Activated CD4-positive, alpha-beta T cell treated with anti-CD3 and anti-CD28 coated beads for 36 hours (primary cell): ENCODE data around the gene EMC9. TPM values are rescaled to one million over a fixed set of nuclear protein-coding genes. Genes with fewer than 3 reads are reported as not detected.

Source experiments
- ATAC-seq: fragments of 200-7000 bp; cut with Tn5 transposase; one replicate; pipeline ENCODE4 v1.10.0; 2021; ENCODE audit warnings: mild to moderate bottlenecking, moderate library complexity
- CTCF ChIA-PET: fragments of 350-600 bp; sonication (Branson Sonifier 250); formaldehyde crosslinking; loops from one replicate; lab custom pipeline; 2021; ENCODE audit warnings: antibody characterized with exemption; lab: Charles Lee
- POLR2A ChIA-PET: fragments of 350-600 bp; sonication (Branson Sonifier 250); formaldehyde crosslinking; loops from one replicate; lab custom pipeline; 2021; ENCODE audit warnings: antibody characterized with exemption, inconsistent platforms; lab: Charles Lee
- DNase-seq: peaks from one replicate; pipeline ENCODE4 v3.0.0-alpha.2; 2020
- H3K27ac Mint-ChIP-seq: one replicate; pipeline ENCODE4 v1.8.0; 2021; ENCODE audit warnings: mixed read lengths
- H3K27me3 Mint-ChIP-seq: one replicate; pipeline ENCODE4 v1.8.0; 2021; ENCODE audit warnings: mixed read lengths
- H3K36me3 Mint-ChIP-seq: one replicate; pipeline ENCODE4 v1.8.0; 2021; ENCODE audit warnings: low read depth, mixed read lengths
- H3K4me1 Mint-ChIP-seq: one replicate; pipeline ENCODE4 v1.8.0; 2021; ENCODE audit warnings: mixed read lengths
- H3K4me3 Mint-ChIP-seq: one replicate; pipeline ENCODE4 v1.8.0; 2021; ENCODE audit warnings: mild to moderate bottlenecking, moderate library complexity, mixed read lengths
- H3K9me3 Mint-ChIP-seq: one replicate; pipeline ENCODE4 v1.8.0; 2021; ENCODE audit warnings: low read depth, mixed read lengths
- intact Hi-C, 2 experiments: fragments of 100-400 bp; cut with DNase I in 1 of 2; cut with micrococcal nuclease in 1 of 2; formaldehyde crosslinking; loops; one replicate each; pipeline versions ENCODE4 v1.14.2 to v1.15.1; 2022 to 2024; cut with DNase I, micrococcal nuclease
- total RNA-seq, 2 experiments: library from RNA; stranded (reverse); gene quantifications; one replicate each; pipeline ENCODE4 v1.2.3, GENCODE V29; 2021

The EMC9 gene
- total RNA-seq, 2 experiments from 2014 or later = 36.9 to 46.7 TPM

DNA sequence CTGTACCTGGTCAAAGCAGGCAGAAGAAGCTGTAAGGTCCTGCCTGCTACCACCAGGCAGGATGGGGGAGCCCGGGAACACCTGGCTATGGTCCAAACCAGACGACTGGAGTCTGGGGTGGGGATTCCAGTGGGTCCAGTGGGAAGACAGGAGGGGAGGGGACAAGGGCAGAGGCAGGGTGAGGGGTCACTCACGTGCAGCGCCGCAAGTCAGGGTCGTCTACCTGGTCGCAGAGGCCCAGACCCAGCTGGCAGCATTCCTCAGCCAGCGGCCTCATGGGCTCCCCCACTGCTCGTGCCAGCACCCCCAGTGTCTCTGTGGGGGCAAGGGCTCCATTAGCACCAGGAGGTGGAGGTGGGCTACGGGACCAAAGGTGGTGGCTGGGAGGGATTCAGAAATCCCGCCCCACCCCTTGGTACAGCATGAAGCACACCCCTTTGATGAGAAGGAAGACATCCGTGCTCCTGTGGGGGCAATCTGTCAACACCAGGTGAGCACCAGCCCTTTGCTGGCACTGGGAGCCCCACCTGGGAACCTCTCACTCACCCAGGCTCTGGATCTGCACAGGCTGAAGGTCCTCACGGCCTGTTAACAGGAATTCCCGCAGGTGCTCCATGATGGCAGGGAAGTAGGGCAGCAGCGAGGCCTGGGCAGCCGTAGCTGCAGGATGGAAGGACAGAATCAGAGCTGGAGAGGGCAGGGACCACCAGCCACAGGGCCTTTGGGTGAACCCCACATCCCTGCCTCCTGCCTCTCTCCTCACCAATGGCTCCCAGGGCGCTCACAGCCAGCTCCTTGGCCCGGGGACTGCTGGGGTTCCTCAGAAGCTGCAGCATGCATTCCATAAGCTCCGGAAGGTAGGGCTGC is 42.9 kb upstream of the EMC9 start:
- peaks cover 22% of the 10 kb centered on the region for H3K4me1 Mint-ChIP-seq
- H3K9me3 Mint-ChIP-seq = no peaks in the 10 kb centered on the region
- H3K36me3 Mint-ChIP-seq = peaks cover 36% of the 10 kb centered on the region
- H3K27me3 Mint-ChIP-seq = no peaks in the 10 kb centered on the region
- H3K27ac Mint-ChIP-seq = no peak overlapping the region
- H3K4me3 Mint-ChIP-seq = no peak overlapping the region
- ATAC-seq (no peak), DNase-seq (no peak)
- CTCF ChIA-PET = interaction anchor here (0.6 to 2.5 kb wide), 4 partner anchors 23 to 618 kb away, joined by 3 to 7 read pairs (median 4); partner anchors contain the start of genes CIDEB and IRF9
- intact Hi-C loops = no loop called here
- POLR2A ChIA-PET = interaction anchor here (0.6 kb wide), 2 partner anchors 28 to 46 kb away, joined by 3 to 8 read pairs; no protein-coding TSS in a partner anchor

DNA sequence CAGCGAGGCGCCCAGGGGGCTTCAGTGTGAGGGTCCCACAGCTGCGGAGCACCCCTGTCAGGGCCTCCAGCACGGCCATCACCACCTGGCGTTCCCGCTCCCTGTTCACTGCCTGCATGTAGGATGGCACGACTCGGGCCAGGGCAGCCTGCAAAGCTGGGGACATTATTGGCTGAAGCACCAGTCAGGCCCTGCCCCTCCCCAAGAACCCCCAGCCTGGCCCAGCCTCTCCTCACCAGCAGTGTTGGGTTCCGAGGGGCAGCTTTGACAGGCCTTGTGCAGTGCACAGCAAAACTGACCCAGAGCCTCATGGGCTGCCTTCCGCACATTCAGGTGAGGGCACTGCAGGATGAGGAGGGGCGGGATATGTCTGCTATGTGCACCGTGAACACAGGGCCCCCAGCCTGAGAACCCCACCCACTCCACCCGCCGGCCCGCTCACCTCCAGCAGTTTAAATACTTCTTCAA is 41.7 kb upstream of the EMC9 start:
- intact Hi-C loops = no loop called here
- ATAC-seq (no peak), DNase-seq (no peak)
- CTCF ChIA-PET = interaction anchor here (0.6 to 1.4 kb wide), 3 partner anchors 94 to 126 kb away, joined by 3 to 6 read pairs (median 6); partner anchors contain the start of genes CIDEB and LTB4R2
- Mint-ChIP-seq H3K27me3 (no peaks in the 10 kb centered on the region), H3K36me3 (peaks cover 42% of the 10 kb centered on the region), H3K27ac (no peak overlapping the region), H3K4me1 (peaks cover 14% of the 10 kb centered on the region), H3K4me3 (no peak overlapping the region), H3K9me3 (no peaks in the 10 kb centered on the region)
- POLR2A ChIA-PET = no interaction called here

DNA sequence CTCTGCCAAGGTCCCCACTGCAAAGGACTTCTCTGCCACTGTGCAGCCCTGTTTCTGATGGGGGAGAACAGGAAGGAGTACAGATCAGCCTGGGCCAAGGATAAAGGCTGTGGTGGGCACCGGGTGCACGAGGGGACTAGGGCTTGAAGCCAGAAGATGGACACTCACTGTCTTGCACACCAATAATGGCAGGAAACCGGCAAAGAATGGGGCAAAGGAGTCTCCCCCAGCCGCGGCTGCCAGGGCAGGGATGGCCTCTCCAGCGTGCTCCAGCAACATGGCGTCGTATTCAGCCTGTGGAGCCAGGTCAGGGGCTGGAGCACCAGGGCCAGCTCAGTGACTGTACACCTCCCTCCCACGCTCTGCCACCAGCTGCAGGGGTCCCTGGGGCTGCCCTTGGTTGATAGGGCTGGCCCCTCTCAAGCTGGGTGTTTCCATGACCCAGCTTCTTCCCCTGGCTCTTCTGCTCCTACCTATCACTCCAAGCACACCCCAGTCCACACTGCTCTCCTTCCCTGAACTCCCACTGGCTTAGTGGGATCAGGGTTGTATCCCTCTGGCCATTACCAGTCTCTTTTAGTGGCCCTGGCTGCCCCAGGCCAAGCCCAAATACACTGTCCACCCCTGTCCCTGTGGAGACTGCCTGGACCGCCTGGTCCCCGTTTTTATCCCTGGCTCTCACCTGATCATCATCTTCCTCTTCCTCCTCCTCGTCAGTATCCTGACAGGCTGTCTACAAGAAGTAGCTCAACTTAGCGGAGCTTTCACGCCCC is 40.9 kb upstream of the EMC9 start:
- Mint-ChIP-seq H3K9me3 (no peaks in the 10 kb centered on the region), H3K27ac (peak overlapping the region; percentile 42), H3K4me1 (peaks cover 8% of the 10 kb centered on the region), H3K27me3 (no peaks in the 10 kb centered on the region), H3K36me3 (peaks cover 44% of the 10 kb centered on the region), H3K4me3 (no peak overlapping the region)
- CTCF ChIA-PET = interaction anchor here (0.6 to 1.3 kb wide), 2 partner anchors 93 to 127 kb away, joined by 6 read pairs; partner anchors contain the start of gene LTB4R2
- POLR2A ChIA-PET = interaction anchor here (0.6 to 1.9 kb wide), 2 partner anchors 17 to 231 kb away, joined by 3 to 6 read pairs; no protein-coding TSS in a partner anchor
- intact Hi-C loops = no loop called here
- ATAC-seq (no peak), DNase-seq (no peak)

DNA sequence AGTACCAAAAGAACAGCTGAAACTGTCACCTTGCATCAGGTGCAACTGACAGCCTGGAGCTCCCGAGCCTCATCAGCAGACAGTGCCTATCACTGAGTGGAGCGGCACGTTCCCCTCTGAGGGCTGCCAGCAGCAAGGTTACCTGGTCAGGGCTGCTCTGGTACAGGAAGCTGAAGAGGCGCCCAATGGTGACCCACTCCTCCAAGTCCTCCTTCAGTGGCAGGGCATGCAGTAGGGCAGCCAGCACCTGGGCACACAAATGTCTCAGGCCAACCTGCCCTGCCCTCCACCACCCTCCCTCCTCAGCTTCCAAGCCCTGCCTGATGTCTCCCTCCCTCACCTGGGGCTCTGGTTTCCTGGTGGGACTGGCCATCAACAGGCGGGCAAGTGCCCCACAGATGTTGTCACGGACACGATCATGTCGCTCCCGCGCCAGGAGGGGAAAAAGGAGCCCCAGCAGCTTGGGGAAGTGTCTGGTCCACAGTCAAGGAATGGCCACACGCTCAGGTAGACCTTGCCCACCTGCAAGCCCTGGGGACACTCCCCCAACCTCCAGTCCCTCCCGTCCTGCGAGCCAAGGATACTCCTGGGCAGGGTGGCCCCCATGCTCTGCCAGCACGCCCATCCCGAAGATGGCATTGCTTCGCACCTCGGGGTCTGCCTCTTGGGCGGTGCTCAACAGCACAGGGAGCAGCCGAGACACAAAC is 40.1 kb upstream of the EMC9 start:
- H3K9me3 Mint-ChIP-seq = no peaks in the 10 kb centered on the region
- no peak overlapping the region for H3K27ac Mint-ChIP-seq
- intact Hi-C loops = no loop called here
- ATAC-seq (no peak), DNase-seq (no peak)
- H3K27me3 Mint-ChIP-seq = no peaks in the 10 kb centered on the region
- peaks cover 45% of the 10 kb centered on the region for H3K36me3 Mint-ChIP-seq
- peaks cover 3% of the 10 kb centered on the region for H3K4me1 Mint-ChIP-seq
- H3K4me3 Mint-ChIP-seq = no peak overlapping the region
- ChIA-PET CTCF (interaction anchor here (1.2 to 1.3 kb wide), 2 partner anchors 115 to 128 kb away, joined by 4 to 6 read pairs; partner anchors contain the start of gene LTB4R2), POLR2A (interaction anchor here (0.6 to 1.9 kb wide), 2 partner anchors 16 to 232 kb away, joined by 3 to 6 read pairs; no protein-coding TSS in a partner anchor)

DNA sequence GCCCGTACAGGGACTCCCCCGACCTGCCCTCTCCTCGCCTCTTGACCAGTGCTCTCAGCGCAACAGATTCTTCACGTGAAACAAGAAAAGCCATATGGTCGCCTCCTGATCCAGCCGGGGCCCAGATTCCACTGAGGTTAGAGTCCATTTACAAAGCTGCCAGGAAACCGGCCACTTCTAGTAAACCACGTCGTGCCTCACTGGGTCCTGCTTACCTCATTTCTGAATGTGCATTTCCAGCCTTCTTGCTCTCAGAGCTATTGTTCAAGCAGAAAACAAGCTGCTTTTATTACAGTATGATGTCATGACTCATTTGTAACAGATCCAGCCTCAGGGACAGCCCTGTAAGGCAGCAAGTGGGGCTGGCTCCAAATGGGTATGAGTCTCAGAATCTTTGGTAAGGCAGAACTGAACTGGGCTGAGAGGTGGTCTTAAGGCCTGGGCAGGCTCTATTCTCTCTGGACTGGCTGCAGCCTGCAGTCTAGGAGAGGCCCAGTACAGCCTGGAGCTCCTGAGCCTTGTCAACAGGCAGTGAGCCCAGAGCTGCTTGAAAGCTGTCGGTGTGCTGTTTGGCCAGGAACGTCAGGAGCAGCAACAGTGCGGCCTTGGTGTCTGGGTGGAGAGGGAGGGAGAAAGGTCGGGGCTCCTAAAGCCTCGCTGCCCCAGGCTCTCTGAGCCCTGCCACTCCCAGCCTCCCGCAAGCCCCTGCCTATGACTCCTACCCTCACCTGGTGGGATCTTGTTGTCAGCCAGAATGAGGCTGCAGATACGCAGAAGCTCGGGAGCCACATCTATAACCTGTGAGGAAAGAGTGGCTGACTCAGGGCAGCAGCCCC is 38.8 kb upstream of the EMC9 start:
- intact Hi-C loops = no loop called here
- ChIA-PET POLR2A (interaction anchor here (2.8 kb wide), 1 partner anchor 11 kb away, joined by 12 read pairs; no protein-coding TSS in a partner anchor), CTCF (interaction anchor here (0.5 to 1.3 kb wide), 5 partner anchors 19 to 116 kb away, joined by 3 to 6 read pairs (median 4); partner anchors contain the start of genes IRF9 and TINF2)
- H3K36me3 Mint-ChIP-seq = peaks cover 37% of the 10 kb centered on the region
- peak; percentile 37 for ATAC-seq
- no peaks in the 10 kb centered on the region for H3K9me3 Mint-ChIP-seq
- no peaks in the 10 kb centered on the region for H3K27me3 Mint-ChIP-seq
- no peak overlapping the region for H3K4me3 Mint-ChIP-seq
- no peak overlapping the region for H3K27ac Mint-ChIP-seq
- H3K4me1 Mint-ChIP-seq = no peaks in the 10 kb centered on the region
- no peak for DNase-seq

DNA sequence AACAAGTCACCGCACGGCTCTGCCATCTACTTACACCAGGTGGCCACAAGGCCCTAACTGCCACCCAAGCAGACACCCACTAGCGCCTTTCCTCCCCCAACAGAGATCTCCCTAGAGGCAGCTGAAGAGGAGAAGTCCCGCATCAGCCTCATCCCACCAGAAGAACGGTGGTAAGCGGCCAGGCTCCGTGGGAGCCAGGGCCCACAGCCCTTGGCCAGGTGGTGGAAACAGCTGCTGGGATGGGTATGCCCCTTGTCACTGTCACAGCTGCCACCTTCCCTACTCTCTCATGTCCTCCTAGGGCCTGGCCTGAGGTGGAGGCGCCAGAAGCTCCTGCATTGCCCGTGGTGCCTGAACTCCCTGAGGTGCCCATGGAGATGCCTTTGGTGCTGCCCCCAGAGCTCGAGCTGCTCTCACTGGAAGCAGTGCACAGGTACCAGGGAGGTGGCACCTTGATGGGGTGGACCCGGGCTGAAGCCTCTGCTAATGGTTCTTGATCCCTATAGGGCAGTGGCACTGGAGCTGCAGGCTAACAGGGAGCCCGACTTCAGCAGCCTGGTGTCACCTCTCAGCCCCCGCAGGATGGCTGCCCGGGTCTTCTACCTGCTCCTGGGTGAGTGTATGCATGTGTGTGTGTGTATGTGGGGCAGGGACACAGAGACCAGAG is 38.0 kb upstream of the EMC9 start:
- ATAC-seq = no peak
- Mint-ChIP-seq H3K27ac (peak overlapping the region; percentile 25), H3K27me3 (no peaks in the 10 kb centered on the region), H3K4me1 (no peaks in the 10 kb centered on the region), H3K9me3 (no peaks in the 10 kb centered on the region), H3K4me3 (no peak overlapping the region), H3K36me3 (peaks cover 37% of the 10 kb centered on the region)
- intact Hi-C loops = no loop called here
- POLR2A ChIA-PET = interaction anchor here (1.2 to 2.8 kb wide), 2 partner anchors 11 to 17 kb away, joined by 3 to 12 read pairs; no protein-coding TSS in a partner anchor
- no peak for DNase-seq
- CTCF ChIA-PET = interaction anchor here (0.7 to 1.3 kb wide), 3 partner anchors 19 to 117 kb away, joined by 3 to 6 read pairs (median 3); partner anchors contain the start of genes IRF9 and TINF2

DNA sequence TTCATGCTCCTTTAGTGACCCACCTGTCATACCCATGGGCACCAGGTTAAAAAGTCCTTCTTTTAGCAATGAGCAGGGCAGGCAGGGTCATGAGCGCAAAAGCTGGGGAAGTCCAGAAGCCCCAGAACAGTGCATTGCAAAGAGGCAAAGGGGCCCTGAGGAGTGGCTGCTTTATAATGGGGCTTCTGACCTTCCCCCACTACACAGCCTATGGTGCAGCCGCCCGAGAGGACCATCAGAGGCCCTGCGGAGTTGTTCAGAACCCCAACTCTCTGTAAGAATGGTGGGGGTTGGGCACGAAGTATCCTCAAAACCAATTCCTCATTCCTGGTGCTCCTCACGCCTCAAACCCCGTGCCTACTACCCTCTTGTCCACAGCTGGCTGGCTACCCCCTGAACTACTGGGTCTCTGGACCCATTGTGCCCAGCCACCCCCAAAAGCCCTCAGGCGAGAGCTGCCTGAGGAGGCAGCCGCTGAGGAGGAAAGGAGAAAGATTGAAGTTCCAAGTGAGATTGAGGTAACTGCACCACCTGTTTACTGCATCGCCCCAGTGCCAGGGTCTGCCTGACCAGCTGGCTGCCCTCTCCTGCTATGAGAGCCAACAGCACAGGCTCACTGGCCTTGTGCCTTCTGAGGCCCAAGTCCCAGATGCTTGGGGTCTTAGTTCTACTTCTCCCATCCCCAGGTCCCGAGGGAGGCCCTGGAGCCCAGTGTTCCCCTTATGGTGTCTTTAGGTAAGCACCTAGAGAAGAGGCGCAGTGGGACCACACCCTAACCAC is 37.2 kb upstream of the EMC9 start:
- CTCF ChIA-PET = interaction anchor here (0.7 kb wide), 1 partner anchor 118 kb away, joined by 3 read pairs; no protein-coding TSS in a partner anchor
- H3K4me1 Mint-ChIP-seq = no peaks in the 10 kb centered on the region
- H3K27ac Mint-ChIP-seq = peak overlapping the region; percentile 25
- DNase-seq (no peak), ATAC-seq (no peak)
- H3K27me3 Mint-ChIP-seq = no peaks in the 10 kb centered on the region
- peaks cover 40% of the 10 kb centered on the region for H3K36me3 Mint-ChIP-seq
- no peak overlapping the region for H3K4me3 Mint-ChIP-seq
- intact Hi-C loops = no loop called here
- no peaks in the 10 kb centered on the region for H3K9me3 Mint-ChIP-seq
- POLR2A ChIA-PET = interaction anchor here (1.2 to 2.8 kb wide), 2 partner anchors 10 to 16 kb away, joined by 3 to 12 read pairs; no protein-coding TSS in a partner anchor

DNA sequence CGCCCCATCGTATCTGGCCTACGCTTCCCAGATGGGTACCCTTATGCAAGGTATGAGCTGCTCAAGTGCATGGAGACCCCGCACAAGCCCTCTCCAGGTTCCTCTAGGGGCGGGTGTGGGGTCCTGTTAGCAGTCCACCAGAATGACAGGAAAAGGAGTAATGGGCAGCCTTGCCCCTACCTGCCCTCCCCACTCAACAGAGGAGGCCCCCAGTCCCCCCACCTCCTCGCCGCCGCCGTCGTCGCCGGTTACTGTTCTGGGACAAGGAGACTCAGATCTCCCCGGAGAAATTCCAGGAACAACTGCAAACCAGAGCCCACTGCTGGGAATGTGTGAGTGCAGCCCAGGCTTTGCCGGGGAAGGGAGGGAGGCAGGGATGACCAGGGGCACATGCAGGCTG is 36.5 kb upstream of the EMC9 start:
- Mint-ChIP-seq H3K27me3 (no peaks in the 10 kb centered on the region), H3K27ac (no peak overlapping the region), H3K4me1 (no peaks in the 10 kb centered on the region), H3K36me3 (peaks cover 40% of the 10 kb centered on the region), H3K9me3 (no peaks in the 10 kb centered on the region), H3K4me3 (no peak overlapping the region)
- ChIA-PET POLR2A (interaction anchor here (1.2 to 2.8 kb wide), 2 partner anchors 9 to 15 kb away, joined by 3 to 12 read pairs; no protein-coding TSS in a partner anchor), CTCF (no interaction called here)
- intact Hi-C loops = no loop called here
- DNase-seq = no peak
- no peak for ATAC-seq
